Right renal pelvis (tissue), 4 donors: ENCODE results near the gene DHX35. TPM values are rescaled to one million over a fixed set of nuclear protein-coding genes. Genes with fewer than 3 reads are reported as not detected.

Experiments used
- DNase-seq, 4 donors: peaks; one replicate each; pipeline ENCODE4 v3.0.0-alpha.2; 2013; ENCODE audit warnings: low read depth in 4 of 4, low spot score in 3 of 4, missing footprints in 1 of 4
- polyA plus RNA-seq, 4 donors: library from polyadenylated mRNA; unstranded; fragments of 120-200 nt; gene quantifications; one replicate each; pipeline ENCODE4 v1.2.1, GENCODE V29; 2013; ENCODE audit not compliant: insufficient read length in 4 of 4

The DHX35 gene, protein sequence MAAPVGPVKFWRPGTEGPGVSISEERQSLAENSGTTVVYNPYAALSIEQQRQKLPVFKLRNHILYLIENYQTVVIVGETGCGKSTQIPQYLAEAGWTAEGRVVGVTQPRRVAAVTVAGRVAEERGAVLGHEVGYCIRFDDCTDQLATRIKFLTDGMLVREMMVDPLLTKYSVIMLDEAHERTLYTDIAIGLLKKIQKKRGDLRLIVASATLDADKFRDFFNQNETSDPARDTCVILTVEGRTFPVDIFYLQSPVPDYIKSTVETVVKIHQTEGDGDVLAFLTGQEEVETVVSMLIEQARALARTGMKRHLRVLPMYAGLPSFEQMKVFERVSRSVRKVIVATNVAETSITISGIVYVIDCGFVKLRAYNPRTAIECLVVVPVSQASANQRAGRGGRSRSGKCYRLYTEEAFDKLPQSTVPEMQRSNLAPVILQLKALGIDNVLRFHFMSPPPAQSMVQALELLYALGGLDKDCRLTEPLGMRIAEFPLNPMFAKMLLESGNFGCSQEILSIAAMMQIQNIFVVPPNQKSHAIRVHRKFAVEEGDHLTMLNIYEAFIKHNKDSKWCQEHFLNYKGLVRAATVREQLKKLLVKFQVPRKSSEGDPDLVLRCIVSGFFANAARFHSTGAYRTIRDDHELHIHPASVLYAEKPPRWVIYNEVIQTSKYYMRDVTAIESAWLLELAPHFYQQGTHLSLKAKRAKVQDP
- 10 to 100 TPM; 13.8 to 16.9 (median 15.2) TPM for polyA plus RNA-seq

- peak; percentile 94 to 98 (median 96) for DNase-seq
Measured at GRCh38 chr20:38962044-38962927, at the start of gene DHX35. DHX35 (plus strand) TSS chr20:38962344; CDS start chr20:38962368, 24 bp downstream.

- no peak for DNase-seq
Measured at GRCh38 chr20:38915355-38915754, 46.8 kb upstream of the DHX35 start.

- DNase-seq, result no peak
Measured at GRCh38 chr20:38917657-38918056, 44.5 kb upstream of the DHX35 start.

DNA sequence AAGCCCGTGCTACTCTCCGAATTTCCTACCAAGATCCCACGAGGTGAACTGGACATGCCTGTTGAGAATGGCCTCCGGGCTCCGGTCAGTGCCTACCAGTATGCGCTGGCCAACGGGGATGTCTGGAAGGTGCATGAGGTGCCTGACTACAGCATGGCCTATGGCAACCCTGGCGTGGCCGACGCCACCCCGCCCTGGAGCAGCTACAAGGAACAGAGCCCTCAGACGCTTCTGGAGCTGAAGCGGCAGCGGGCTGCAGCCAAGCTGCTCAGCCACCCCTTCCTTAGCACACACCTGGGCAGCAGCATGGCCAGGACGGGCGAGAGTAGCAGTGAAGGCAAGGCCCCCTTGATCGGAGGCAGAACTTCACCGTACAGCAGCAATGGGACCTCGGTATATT is 44.0 kb upstream of the DHX35 start:
- no peak for DNase-seq

- no peak for DNase-seq
Measured at GRCh38 chr20:38919683-38920082, 42.5 kb upstream of the DHX35 start.

DNA sequence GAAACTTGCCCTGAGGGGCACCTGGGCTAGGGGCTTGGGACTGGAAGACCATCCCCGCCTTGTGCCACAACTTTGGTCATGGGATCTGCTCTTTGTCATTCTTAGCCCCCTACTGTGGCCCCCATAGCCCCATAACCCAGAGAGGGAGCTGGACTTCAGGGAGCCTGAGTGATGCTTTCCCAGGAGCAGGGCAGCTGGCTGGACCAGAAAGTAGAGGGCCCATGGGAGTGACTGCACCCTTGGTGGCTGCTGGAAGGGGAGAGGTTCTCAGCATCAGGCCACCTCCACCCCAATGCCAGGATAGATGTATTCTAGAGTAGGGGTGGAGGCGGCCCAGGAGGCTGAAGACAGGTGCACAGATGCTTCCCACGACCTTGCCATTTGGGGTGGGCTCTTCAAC is 41.7 kb upstream of the DHX35 start:
- no peak for DNase-seq

GRCh38 chr20:38920851-38921250 is 41.3 kb upstream of the DHX35 start:
- DNase-seq, result no peak

DNA sequence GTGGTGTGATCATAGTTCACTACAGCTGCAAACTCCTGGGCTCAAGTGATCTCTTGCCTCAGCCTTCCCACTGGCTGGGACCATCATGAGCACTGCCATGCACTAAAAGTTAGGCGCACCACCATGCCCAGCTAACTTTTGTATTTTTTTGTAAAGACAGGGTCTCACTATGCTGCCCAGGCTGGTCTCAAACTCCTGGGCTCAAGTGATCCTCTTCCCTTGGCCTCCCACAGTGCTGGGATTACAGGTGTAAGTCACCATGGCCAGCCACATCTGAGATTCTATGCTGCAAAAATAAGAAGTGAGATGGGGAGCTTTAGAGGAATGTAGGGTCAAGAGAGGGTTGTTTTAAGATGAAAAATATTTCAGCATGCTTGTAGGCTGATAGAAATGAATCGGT is 37.4 kb upstream of the DHX35 start:
- DNase-seq, result no peak

GRCh38 chr20:38926142-38926933 is 35.8 kb upstream of the DHX35 start, which contains the start of gene FAM83D:
FAM83D (plus strand) TSS chr20:38926417; CDS start chr20:38926443, 26 bp downstream.
- DNase-seq, result peak; percentile 92 to 94 (median 94)

DNA sequence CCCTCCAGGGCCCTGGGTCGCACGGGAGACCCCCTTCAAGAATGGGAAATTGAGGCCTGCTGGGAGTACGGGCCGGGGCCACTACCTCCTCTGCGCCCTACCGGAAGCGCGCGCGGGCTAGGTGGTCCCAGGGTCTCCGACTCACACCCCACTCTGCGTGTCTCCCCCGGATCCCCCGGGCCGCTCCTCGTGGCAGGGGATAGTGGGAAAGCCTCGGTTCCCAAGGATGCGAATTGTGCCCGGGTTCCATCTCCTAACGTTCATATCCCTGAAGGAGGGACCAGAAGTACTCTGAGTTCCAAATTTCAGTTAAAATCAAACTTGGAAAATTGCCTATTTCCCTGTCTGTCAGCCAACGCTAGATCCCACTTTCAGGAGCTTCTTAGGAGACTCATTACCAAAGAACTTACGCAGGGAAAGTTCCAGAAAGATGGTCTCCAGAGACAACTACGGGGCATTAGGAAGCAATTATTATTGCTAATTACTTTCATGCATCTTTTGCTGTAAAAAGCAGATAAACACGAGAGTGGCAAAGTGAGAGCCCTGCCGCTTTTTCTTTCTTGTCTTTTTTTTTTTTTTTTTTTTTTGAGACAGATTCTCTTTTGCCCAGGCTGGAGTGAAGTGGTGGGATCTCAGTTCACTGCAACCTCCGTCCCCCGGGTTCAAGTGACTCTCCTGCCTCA is 35.1 kb upstream of the DHX35 start:
- no peak for DNase-seq

- no peak for DNase-seq
Measured at GRCh38 chr20:38927902-38928578, 34.1 kb upstream of the DHX35 start.

DNA sequence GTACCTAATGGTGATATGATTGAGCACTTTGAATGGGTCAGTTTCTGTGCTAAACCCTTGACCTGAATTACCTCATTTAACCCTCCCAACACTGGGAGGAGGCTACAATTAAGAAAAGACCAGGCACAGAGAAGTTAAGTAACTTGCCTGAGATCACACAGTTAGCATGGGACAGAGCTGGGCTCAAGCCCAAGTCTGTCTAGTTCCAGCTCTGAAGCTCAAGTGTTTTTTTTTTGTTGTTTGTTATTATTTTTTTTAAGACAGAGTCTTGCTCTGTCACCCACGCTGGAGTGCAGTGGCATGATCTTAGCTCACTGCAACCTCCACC is 31.9 kb upstream of the DHX35 start:
- no peak for DNase-seq

- no peak for DNase-seq
Measured at GRCh38 chr20:38931984-38932383, 30.2 kb upstream of the DHX35 start.

DNA sequence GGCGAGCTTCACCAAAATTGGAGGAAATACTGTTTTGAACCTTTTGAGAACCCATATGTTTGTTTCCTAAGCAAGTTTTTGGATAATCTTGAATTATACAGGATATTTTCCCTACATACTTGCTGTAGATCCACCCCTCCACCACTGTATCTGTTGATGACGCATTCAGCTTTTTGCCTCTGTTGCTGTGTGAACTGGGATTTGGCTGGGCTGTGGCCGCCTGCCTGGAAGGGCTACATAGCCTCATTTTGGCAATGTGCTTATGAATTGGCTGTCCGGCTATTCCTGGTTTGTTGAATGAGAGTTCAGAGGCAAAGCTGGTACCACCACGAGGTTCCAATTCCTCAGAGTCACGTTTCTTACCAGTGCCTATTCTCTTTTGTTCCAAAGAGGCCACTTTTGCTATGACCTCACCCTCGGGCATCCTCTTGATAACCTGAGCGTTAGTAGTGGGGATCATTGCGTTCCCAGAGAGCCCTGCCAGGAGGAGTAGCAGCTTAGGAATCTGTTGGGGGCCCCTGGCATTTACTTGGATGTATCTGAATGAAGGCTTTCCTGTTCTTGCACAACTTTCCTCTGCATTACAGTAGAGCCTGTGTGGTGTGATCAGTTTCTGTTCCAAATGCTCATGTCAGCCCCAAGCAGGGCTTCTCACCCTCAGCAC is 29.6 kb upstream of the DHX35 start:
- no peak for DNase-seq

- no peak for DNase-seq
Measured at GRCh38 chr20:38934530-38934929, 27.6 kb upstream of the DHX35 start.

DNA sequence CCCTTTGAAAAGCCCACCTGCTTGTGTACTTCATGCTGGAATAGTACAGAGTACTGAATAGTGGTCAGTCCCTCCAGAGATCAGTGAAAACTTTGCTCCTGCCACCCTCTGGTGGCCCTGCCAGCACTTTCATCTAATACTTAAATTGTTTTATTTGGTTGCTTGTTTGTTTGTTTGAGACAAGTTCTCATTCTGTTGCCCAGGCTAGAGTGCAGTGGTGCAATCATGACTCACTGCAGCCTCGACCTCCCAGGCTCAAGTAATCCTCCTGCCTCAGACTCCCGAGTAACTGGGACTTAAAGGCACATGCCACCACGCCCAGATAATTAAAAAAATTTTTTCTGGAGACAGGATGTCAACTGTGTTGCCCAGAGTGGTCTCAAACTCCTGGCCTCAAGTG is 26.9 kb upstream of the DHX35 start:
- DNase-seq, result no peak

DNA sequence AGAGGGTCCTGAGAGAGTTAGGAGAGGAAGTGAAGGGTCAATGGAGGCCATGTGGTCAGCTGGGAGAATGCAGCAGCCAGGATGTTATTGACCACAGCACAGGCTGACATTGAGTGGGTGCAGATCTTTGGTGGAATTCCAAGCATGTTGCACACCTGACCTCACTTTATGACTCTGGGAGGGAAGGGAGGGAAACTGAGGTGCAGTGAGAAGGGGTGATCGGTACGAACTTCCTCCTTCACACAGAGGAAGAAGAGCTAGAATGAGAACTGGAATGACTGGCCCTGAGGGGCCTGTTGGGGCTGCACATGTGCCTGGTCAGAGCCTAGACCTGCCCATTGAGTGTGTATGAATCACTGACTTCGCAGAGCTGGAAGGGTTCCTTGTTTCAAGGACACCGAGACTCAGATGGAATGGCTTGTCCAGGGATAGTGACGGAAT is 26.2 kb upstream of the DHX35 start:
- DNase-seq, result no peak

DNA sequence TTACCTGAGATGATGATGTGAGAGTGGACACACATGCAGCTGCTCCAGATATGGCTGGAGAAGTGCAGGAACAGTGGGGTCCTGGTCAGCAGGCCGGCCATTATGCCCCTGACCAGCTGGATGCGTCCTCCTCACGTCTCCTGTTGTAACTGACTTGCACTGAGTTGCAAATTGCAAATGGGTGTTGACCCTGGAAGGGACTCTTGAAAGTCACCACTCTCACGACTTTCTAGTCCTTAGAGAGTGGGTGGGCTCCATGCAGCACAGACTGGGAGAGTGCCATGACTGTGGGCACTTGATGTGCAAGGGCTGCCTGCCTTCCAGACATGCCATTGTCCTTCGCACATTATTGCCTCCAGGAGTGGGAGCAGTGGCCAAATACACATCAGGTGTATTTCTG is 25.1 kb upstream of the DHX35 start:
- no peak for DNase-seq
